ENCODE results near the gene CDH4. TPM values are rescaled to one million over a fixed set of nuclear protein-coding genes. Genes with fewer than 3 reads are reported as not detected.

CDH4 gene
- total RNA-seq, 1 experiment from 2014 or later, result not detected

DNA sequence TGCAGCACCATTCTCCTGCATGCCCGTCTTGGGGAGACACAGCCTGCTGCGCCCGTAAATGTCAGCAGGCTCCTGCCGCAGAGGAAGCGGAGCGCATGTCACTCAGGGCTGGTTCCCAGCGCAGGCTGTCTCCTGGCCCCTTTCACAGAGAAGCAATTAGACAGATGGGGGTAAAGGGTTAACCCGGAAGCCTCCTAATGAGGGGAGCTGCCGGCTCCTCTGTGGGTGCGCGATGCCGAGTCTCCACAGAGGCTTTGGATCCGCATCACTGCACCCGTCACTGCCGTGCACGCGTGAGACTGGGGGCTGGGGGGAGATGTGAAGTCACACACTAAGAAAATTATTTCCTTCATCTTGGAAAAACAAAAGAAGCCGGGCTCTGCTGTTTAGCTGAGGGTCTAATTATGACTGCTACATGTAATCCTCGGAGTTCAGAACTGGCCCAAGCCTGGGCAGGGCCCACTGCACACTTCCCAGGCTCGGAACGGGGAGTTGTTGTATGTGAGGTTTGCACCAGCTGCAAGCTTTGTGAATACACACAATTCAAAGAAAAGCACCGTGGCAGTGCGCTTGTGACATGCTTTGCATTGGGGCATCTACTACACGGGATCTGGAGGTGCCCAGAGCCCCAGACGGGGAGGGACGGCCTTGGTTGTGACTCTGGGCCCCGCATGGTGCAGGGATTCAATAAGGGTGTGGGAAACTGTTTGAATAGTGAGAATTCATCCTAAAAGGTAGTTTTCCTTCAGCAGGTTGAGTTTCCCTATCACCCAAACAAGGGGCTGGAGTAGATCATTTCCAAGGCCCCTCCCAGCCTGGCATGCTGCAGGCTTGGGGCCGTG lies 482.1 kb downstream of the CDH4 start:
- POLR2A ChIA-PET, result no interaction called here
- no TSS peak for BruUV-seq (replicated peaks)
- ATAC-seq (0 out of 2 replicates have a peak, but pooled peaks have one; percentile 19), DNase-seq (ENCODE audit: low read depth, low spot score) (no peak)
- H3K27me3 ChIP-seq (ENCODE audit: control insufficient read depth, insufficient read depth, low read length), result peaks cover 3% of the 10 kb centered on the region; the same call in 1 of the 2 replicates
- TF ChIP-seq POLR2AphosphoS5 (IDR thresholded peaks at IDR 0.05; ENCODE audit: low read depth, low read length), result no peak
- TF ChIP-seq, protein P1, sequence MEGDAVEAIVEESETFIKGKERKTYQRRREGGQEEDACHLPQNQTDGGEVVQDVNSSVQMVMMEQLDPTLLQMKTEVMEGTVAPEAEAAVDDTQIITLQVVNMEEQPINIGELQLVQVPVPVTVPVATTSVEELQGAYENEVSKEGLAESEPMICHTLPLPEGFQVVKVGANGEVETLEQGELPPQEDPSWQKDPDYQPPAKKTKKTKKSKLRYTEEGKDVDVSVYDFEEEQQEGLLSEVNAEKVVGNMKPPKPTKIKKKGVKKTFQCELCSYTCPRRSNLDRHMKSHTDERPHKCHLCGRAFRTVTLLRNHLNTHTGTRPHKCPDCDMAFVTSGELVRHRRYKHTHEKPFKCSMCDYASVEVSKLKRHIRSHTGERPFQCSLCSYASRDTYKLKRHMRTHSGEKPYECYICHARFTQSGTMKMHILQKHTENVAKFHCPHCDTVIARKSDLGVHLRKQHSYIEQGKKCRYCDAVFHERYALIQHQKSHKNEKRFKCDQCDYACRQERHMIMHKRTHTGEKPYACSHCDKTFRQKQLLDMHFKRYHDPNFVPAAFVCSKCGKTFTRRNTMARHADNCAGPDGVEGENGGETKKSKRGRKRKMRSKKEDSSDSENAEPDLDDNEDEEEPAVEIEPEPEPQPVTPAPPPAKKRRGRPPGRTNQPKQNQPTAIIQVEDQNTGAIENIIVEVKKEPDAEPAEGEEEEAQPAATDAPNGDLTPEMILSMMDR (IDR thresholded peaks at IDR 0.05), result no peak
- no peak for TF ChIP-seq TCF7L2 (IDR thresholded peaks at IDR 0.05; ENCODE audit: low read depth, low read length)
- CTCF ChIA-PET, result no interaction called here
- no peaks in the 10 kb centered on the region for H3K4me1 ChIP-seq (ENCODE audit: control insufficient read depth, insufficient read depth, low read length)
- intact Hi-C loops (cut with micrococcal nuclease; ENCODE audit: unreplicated experiment), result no loop called here
- no peak overlapping the region for H3K27ac ChIP-seq (ENCODE audit: low read length)
- no peak overlapping the region for H3K4me3 ChIP-seq (ENCODE audit: low read depth in 2 of 2, low read length in 2 of 2)
- in situ Hi-C loops (cut with HindIII; ENCODE audit: low pct_unique_long_range_greater_than_20kb, low sequenced_read_pairs), result no loop called here
- no peaks in the 10 kb centered on the region for H3K9me3 ChIP-seq (ENCODE audit: control insufficient read depth, insufficient read depth, low read depth, low read length)
- H3K36me3 ChIP-seq (ENCODE audit: control insufficient read depth, insufficient read depth, low read length), result no peaks in the 10 kb centered on the region

DNA sequence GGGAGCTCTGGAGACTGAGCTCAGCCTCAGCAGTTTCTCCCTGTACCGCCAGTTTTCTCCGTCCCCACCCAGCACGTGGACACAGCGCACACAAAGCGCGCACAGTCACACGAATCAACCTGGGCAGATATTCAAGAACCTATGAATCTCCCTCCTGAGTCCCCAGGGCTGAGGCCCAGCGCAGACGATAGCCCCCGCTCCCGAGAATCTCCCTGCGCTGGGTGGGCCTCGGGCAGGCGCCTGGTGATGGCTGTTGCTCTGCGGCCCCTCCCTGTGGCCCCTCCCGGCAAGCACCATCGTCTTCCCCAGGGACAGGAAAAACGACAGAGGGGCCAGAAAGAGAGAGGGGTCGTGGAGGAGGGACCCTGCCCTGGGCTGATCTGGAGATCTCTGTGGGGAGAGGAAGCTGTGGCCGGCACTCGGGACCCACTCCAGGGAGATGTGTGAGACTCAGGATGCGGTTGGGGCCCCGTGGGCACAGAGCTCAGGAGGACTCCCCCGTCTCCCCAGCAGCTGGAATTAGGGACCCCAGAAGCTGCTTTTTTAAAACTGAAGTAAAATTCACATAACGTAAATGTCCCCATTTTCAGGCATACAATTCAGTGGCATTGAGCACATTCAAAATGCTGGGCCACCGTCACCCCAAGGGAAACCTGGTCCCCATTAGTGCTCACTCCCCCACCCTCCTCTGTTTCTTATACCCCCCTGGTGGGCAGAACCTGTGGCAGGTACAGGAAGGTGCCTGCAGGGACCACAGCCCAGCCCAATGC lies 482.9 kb downstream of the CDH4 start:
- ChIA-PET POLR2A (no interaction called here), CTCF (no interaction called here)
- in situ Hi-C loops (cut with HindIII; ENCODE audit: low pct_unique_long_range_greater_than_20kb, low sequenced_read_pairs) (no loop called here), intact Hi-C loops (cut with micrococcal nuclease; ENCODE audit: unreplicated experiment) (no loop called here)
- Histone ChIP-seq H3K27me3 (ENCODE audit: control insufficient read depth, insufficient read depth, low read length) (peaks cover 2% of the 10 kb centered on the region; the same call in 1 of the 2 replicates), H3K4me3 (ENCODE audit: low read depth in 2 of 2, low read length in 2 of 2) (no peak overlapping the region), H3K4me1 (ENCODE audit: control insufficient read depth, insufficient read depth, low read length) (no peaks in the 10 kb centered on the region), H3K27ac (ENCODE audit: low read length) (no peak overlapping the region), H3K36me3 (ENCODE audit: control insufficient read depth, insufficient read depth, low read length) (no peaks in the 10 kb centered on the region), H3K9me3 (ENCODE audit: control insufficient read depth, insufficient read depth, low read depth, low read length) (no peaks in the 10 kb centered on the region)
- BruUV-seq (replicated peaks), result no TSS peak
- TF ChIP-seq TCF7L2 (IDR thresholded peaks at IDR 0.05; ENCODE audit: low read depth, low read length), result no peak
- no peak for TF ChIP-seq POLR2AphosphoS5 (IDR thresholded peaks at IDR 0.05; ENCODE audit: low read depth, low read length)
- TF ChIP-seq, protein P1 (IDR thresholded peaks at IDR 0.05), result no peak
- TF ChIP-seq, protein P2, sequence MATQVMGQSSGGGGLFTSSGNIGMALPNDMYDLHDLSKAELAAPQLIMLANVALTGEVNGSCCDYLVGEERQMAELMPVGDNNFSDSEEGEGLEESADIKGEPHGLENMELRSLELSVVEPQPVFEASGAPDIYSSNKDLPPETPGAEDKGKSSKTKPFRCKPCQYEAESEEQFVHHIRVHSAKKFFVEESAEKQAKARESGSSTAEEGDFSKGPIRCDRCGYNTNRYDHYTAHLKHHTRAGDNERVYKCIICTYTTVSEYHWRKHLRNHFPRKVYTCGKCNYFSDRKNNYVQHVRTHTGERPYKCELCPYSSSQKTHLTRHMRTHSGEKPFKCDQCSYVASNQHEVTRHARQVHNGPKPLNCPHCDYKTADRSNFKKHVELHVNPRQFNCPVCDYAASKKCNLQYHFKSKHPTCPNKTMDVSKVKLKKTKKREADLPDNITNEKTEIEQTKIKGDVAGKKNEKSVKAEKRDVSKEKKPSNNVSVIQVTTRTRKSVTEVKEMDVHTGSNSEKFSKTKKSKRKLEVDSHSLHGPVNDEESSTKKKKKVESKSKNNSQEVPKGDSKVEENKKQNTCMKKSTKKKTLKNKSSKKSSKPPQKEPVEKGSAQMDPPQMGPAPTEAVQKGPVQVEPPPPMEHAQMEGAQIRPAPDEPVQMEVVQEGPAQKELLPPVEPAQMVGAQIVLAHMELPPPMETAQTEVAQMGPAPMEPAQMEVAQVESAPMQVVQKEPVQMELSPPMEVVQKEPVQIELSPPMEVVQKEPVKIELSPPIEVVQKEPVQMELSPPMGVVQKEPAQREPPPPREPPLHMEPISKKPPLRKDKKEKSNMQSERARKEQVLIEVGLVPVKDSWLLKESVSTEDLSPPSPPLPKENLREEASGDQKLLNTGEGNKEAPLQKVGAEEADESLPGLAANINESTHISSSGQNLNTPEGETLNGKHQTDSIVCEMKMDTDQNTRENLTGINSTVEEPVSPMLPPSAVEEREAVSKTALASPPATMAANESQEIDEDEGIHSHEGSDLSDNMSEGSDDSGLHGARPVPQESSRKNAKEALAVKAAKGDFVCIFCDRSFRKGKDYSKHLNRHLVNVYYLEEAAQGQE (IDR thresholded peaks at IDR 0.05; ENCODE audit: insufficient read depth in 1 of 2, low read depth in 2 of 2, low read length in 1 of 2), result no peak
- no peak for TF ChIP-seq SIN3A (IDR thresholded peaks at IDR 0.05; ENCODE audit: borderline replicate concordance, insufficient read depth, low read depth, low read length)
- DNase-seq (ENCODE audit: low read depth, low spot score) (no peak), ATAC-seq (no peak)
